HepG2 (cell line): ENCODE measurements around the gene SCARF1. TPM values are rescaled to one million over a fixed set of nuclear protein-coding genes. Genes with fewer than 3 reads are reported as not detected.

Experiments used
- ASH2L ChIP-seq: fragments of 300-600, 200-600 bp; sonication (generic); IDR thresholded peaks from 2 replicates; pipeline ENCODE4 v1.7.0; 2017; ENCODE audit warnings: low read depth, mild to moderate bottlenecking, moderate library complexity, mixed read lengths, low read length; ENCODE audit not compliant: insufficient read length
- ATF3 ChIP-seq: sonication (generic); formaldehyde crosslinking; IDR thresholded peaks from 2 replicates; pipeline ENCODE4 v1.4.0; 2020; ENCODE audit warnings: missing genetic modification reagents
- FOXP1 ChIP-seq, 2 experiments: fragments of 450-650 bp in 1 of 2; IDR thresholded peaks; 2 replicates each; pipeline ENCODE4 v1.6.1; 2017 to 2018; ENCODE audit warnings: antibody characterized with exemption in 1 of 2
- GZF1 ChIP-seq: sonication (generic); formaldehyde crosslinking; IDR thresholded peaks from 2 replicates; pipeline ENCODE4 v1.5.1; 2020; ENCODE audit warnings: mild to moderate bottlenecking, missing genetic modification reagents
- NFIB ChIP-seq: sonication (generic); formaldehyde crosslinking; IDR thresholded peaks from 2 replicates; pipeline ENCODE4 v1.9.0; 2021; ENCODE audit warnings: missing genetic modification reagents, mild to moderate bottlenecking, borderline replicate concordance
- RAD21 ChIP-seq: fragments of 450-650 bp; formaldehyde crosslinking; IDR thresholded peaks from 2 replicates; pipeline ENCODE4 v1.5.0; 2020; ENCODE audit warnings: mild to moderate bottlenecking
- RFXANK ChIP-seq: IDR thresholded peaks from 2 replicates; pipeline ENCODE4 v1.6.1; 2016
- TAF1 ChIP-seq: sonication (generic); formaldehyde crosslinking; IDR thresholded peaks from 2 replicates; pipeline ENCODE4 v1.4.0; 2020; ENCODE audit warnings: missing genetic modification reagents
- ZBED4 ChIP-seq: sonication (generic); formaldehyde crosslinking; IDR thresholded peaks from 2 replicates; pipeline ENCODE4 v1.4.0; 2020; ENCODE audit warnings: missing genetic modification reagents, borderline replicate concordance
- ZBTB8A ChIP-seq: sonication (generic); formaldehyde crosslinking; IDR thresholded peaks from 2 replicates; pipeline ENCODE4 v1.4.0; 2020; ENCODE audit warnings: mild to moderate bottlenecking, low read depth, missing genetic modification reagents, borderline replicate concordance
- ZFY ChIP-seq: sonication (generic); formaldehyde crosslinking; IDR thresholded peaks from 2 replicates; pipeline ENCODE4 v1.4.0; 2020; ENCODE audit warnings: missing genetic modification reagents
- ZIK1 ChIP-seq: sonication (generic); formaldehyde crosslinking; IDR thresholded peaks from 2 replicates; pipeline ENCODE4 v1.5.0; 2020; ENCODE audit warnings: mild to moderate bottlenecking, low read depth, missing genetic modification reagents, borderline replicate concordance
- ZNF343 ChIP-seq: sonication (generic); formaldehyde crosslinking; IDR thresholded peaks from 2 replicates; pipeline ENCODE4 v1.4.0; 2020; ENCODE audit warnings: mild to moderate bottlenecking, missing genetic modification reagents
- ZNF687 ChIP-seq: sonication (generic); formaldehyde crosslinking; IDR thresholded peaks from 2 replicates; pipeline ENCODE4 v1.5.1; 2020; ENCODE audit warnings: mild to moderate bottlenecking, missing genetic modification reagents, moderate library complexity
- ZNF878 ChIP-seq: sonication (generic); formaldehyde crosslinking; IDR thresholded peaks from 2 replicates; pipeline ENCODE4 v1.8.1; 2023; ENCODE audit warnings: mild to moderate bottlenecking, missing genetic modification reagents, moderate library complexity
- ZZZ3 ChIP-seq: sonication (generic); formaldehyde crosslinking; IDR thresholded peaks from 2 replicates; pipeline ENCODE4 v1.4.0; 2020; ENCODE audit warnings: missing genetic modification reagents, mild to moderate bottlenecking, borderline replicate concordance
- polyA plus RNA-seq, 8 experiments: library from polyadenylated mRNA; depleted of rRNA in 3 of 8; stranded (reverse) in 7 of 8; unstranded in 1 of 8; fragments of >200 nt; fragmentation: Illumina TruSeq in 4 of 8; extraction: Trizol in 4 of 8; gene quantifications; 2 replicates each; pipeline versions ENCODE4 v1.2.1 to v1.2.3, GENCODE V29; 2011 to 2016; ENCODE audit warnings: low read depth in 4 of 8, missing spikeins in 1 of 8, mixed read lengths in 1 of 8; ENCODE audit not compliant: insufficient read depth in 1 of 8
- total RNA-seq, 5 experiments: library from RNA; depleted of rRNA; stranded (reverse); fragments of >200 nt; fragmentation: Illumina TruSeq; extraction: Trizol; gene quantifications; 2 replicates each; pipeline ENCODE4 v1.2.3, GENCODE V29; 2016; ENCODE audit warnings: low read depth in 1 of 5

Gene SCARF1
- total and polyA plus RNA-seq, 2 of the 13 experiments (the other 11 are each of a cell fraction or from before 2014, with no cell fraction given) = 0.24 to 0.71 TPM

GRCh38 chr17:1643293-1643998, 2.1 kb downstream of the SCARF1 start (continued):
- no peak for TF ChIP-seq ZBED4 (CRISPR knock-in tag)
- no peak for TF ChIP-seq NFIB (CRISPR knock-in tag)
- TF ChIP-seq ZNF343 = no peak
- no peak for TF ChIP-seq ATF3 (CRISPR knock-in tag)
- 0 out of 2 replicates have a peak, but pooled peaks have one; percentile 23 for TF ChIP-seq ZFY
- no peak for TF ChIP-seq FOXP1 (IDR thresholded peaks at IDR 0.05)
- TF ChIP-seq FOXP1 (CRISPR knock-in tag; IDR thresholded peaks at IDR 0.05) = no peak
- 0 out of 2 replicates have a peak, but pooled peaks have one; percentile 14 for TF ChIP-seq RAD21
- TF ChIP-seq ZZZ3 (CRISPR knock-in tag) = no peak
- TF ChIP-seq ZIK1 = no peak
- TF ChIP-seq ZBTB8A (CRISPR knock-in tag) = no peak
- no peak for TF ChIP-seq GZF1
- TF ChIP-seq ASH2L = no peak
- TF ChIP-seq RFXANK = no peak
- TF ChIP-seq ZNF878 = no peak
- TF ChIP-seq TAF1 (CRISPR knock-in tag) = no peak
- peak; percentile 63 for TF ChIP-seq ZNF687
